Fibroblast of lung (primary cell): ENCODE results near the gene ATP10B. TPM values are rescaled to one million over a fixed set of nuclear protein-coding genes. Genes with fewer than 3 reads are reported as not detected.

Experiments used
- DNase-seq, 2 donors: peaks; one replicate each; pipeline versions ENCODE4 v3.0.0 to v3.0.0-alpha.2; 2010; ENCODE audit warnings: low read depth in 2 of 2
- H2AFZ ChIP-seq: 2 replicates; pipeline ENCODE4 v1.5.1; 2012; ENCODE audit warnings: low read length, control low read depth, inconsistent platforms
- H3K27ac ChIP-seq: 2 replicates; pipeline ENCODE4 v1.5.1; 2011; ENCODE audit warnings: low read length, control low read depth; ENCODE audit not compliant: insufficient read depth
- H3K27me3 ChIP-seq: 2 replicates; pipeline ENCODE4 v1.5.1; 2011; ENCODE audit warnings: mild to moderate bottlenecking, low read length; ENCODE audit not compliant: control insufficient read depth, insufficient read depth
- H3K36me3 ChIP-seq: 2 replicates; pipeline ENCODE4 v1.5.1; 2011; ENCODE audit warnings: low read length; ENCODE audit not compliant: control insufficient read depth, insufficient read depth
- H3K4me1 ChIP-seq: 2 replicates; pipeline ENCODE4 v1.5.1; 2011; ENCODE audit warnings: low read length; ENCODE audit not compliant: control insufficient read depth, insufficient read depth; ENCODE audit errors: extremely low read depth
- H3K4me2 ChIP-seq: 2 replicates; pipeline ENCODE4 v1.5.1; 2011; ENCODE audit warnings: low read length, control low read depth; ENCODE audit not compliant: insufficient read depth; ENCODE audit errors: extremely low read depth
- H3K4me3 ChIP-seq, 4 experiments: fragments of 200-600 bp in 1 of 4; sonication (generic) in 1 of 4; replicated peaks in 1 of 4; 2 replicates each; pipeline ENCODE4 v1.5.1; 2011 to 2016; ENCODE audit warnings: low read length in 4 of 4, low read depth in 3 of 4, mild to moderate bottlenecking in 3 of 4, control low read depth in 2 of 4, inconsistent platforms in 1 of 4, mixed read lengths in 1 of 4; ENCODE audit not compliant: insufficient read depth in 1 of 4; ENCODE audit errors: control extremely low read depth in 1 of 4
- H3K79me2 ChIP-seq: 2 replicates; pipeline ENCODE4 v1.5.1; 2012; ENCODE audit warnings: mild to moderate bottlenecking, low read length, inconsistent platforms; ENCODE audit not compliant: control insufficient read depth, insufficient read depth
- H3K9ac ChIP-seq: 2 replicates; pipeline ENCODE4 v1.5.1; 2011; ENCODE audit warnings: mild to moderate bottlenecking, low read length, control low read depth; ENCODE audit not compliant: insufficient read depth
- H3K9me3 ChIP-seq: 2 replicates; pipeline ENCODE4 v1.5.1; 2012; ENCODE audit warnings: low read depth, low read length; ENCODE audit not compliant: control insufficient read depth, insufficient read depth
- H4K20me1 ChIP-seq: 2 replicates; pipeline ENCODE4 v1.5.1; 2011; ENCODE audit warnings: low read length; ENCODE audit not compliant: control insufficient read depth, insufficient read depth; ENCODE audit errors: extremely low read depth
- CTCF ChIP-seq, 2 donors: IDR thresholded peaks in 1 of 2; conservative IDR thresholded peaks in 1 of 2; 1 replicate in 1 of 2; 2 replicates in 1 of 2; pipeline ENCODE4 v1.5.1; 2011 to 2012; ENCODE audit warnings: low read length in 2 of 2, control low read depth in 1 of 2, inconsistent platforms in 1 of 2, low read depth in 1 of 2, mild to moderate bottlenecking in 1 of 2
- EZH2 ChIP-seq: IDR thresholded peaks from 2 replicates; pipeline ENCODE4 v1.5.1; 2012; ENCODE audit warnings: low read length, control low read depth, mild to moderate bottlenecking; ENCODE audit errors: missing control alignments
- polyA plus RNA-seq, 2 donors: library from polyadenylated mRNA; depleted of rRNA in 1 of 2; stranded (reverse) in 1 of 2; unstranded in 1 of 2; fragments of >200 nt; gene quantifications; 2 replicates each; pipeline ENCODE4 v1.2.1, GENCODE V29; 2011 to 2012; ENCODE audit warnings: missing spikeins in 1 of 2
- total RNA-seq: library from RNA; depleted of rRNA; stranded (reverse); fragments of >200 nt; gene quantifications from 2 replicates; pipeline ENCODE4 v1.2.1, GENCODE V29; 2014

The ATP10B gene
- total and polyA plus RNA-seq, 2 donors (not counting 1 experiment from before 2014, with no cell fraction given), result not detected

GRCh38 chr5:160693831-160694465 is 158.1 kb downstream of the ATP10B start:
- Histone ChIP-seq H3K4me3 (no peak overlapping the region), H3K79me2 (no peaks in the 10 kb centered on the region), H3K27ac (no peak overlapping the region), H4K20me1 (no peaks in the 10 kb centered on the region), H3K4me2 (no peak overlapping the region), H3K36me3 (no peaks in the 10 kb centered on the region), H3K9me3 (no peaks in the 10 kb centered on the region), H3K27me3 (no peaks in the 10 kb centered on the region), H3K9ac (no peak overlapping the region), H3K4me1 (no peaks in the 10 kb centered on the region), H2AFZ (no peak overlapping the region)
- no peak for TF ChIP-seq CTCF (conservative IDR thresholded peaks at IDR 0.05 in 1 of 2, IDR thresholded peaks at IDR 0.05 in 1 of 2; ENCODE audit: low read depth in 1 of 2, low read length in 2 of 2)
- no peak for DNase-seq

- H3K4me1 ChIP-seq, result no peaks in the 10 kb centered on the region
- no peak overlapping the region for H3K27ac ChIP-seq
- no peaks in the 10 kb centered on the region for H3K9me3 ChIP-seq
- H4K20me1 ChIP-seq, result no peaks in the 10 kb centered on the region
- no peak for DNase-seq
- H3K27me3 ChIP-seq, result no peaks in the 10 kb centered on the region
- no peak for TF ChIP-seq EZH2
- no peak for TF ChIP-seq CTCF (conservative IDR thresholded peaks at IDR 0.05 in 1 of 2, IDR thresholded peaks at IDR 0.05 in 1 of 2; ENCODE audit: low read depth in 1 of 2, low read length in 2 of 2)
- no peak overlapping the region for H2AFZ ChIP-seq
- H3K36me3 ChIP-seq, result no peaks in the 10 kb centered on the region
- H3K4me2 ChIP-seq, result no peak overlapping the region
- no peaks in the 10 kb centered on the region for H3K79me2 ChIP-seq
- H3K9ac ChIP-seq, result no peak overlapping the region
- H3K4me3 ChIP-seq, result no peak overlapping the region
These were observed 159.7 kb downstream of the ATP10B start for GRCh38 chr5:160692271-160692670.

GRCh38 chr5:160685695-160686094 is 166.3 kb downstream of the ATP10B start:
- H3K27me3 ChIP-seq, result no peaks in the 10 kb centered on the region
- no peaks in the 10 kb centered on the region for H3K4me1 ChIP-seq
- TF ChIP-seq EZH2 (no peak), CTCF (conservative IDR thresholded peaks at IDR 0.05 in 1 of 2, IDR thresholded peaks at IDR 0.05 in 1 of 2; ENCODE audit: low read depth in 1 of 2, low read length in 2 of 2) (no peak)
- H3K27ac ChIP-seq, result no peak overlapping the region
- DNase-seq, result no peak
- no peak overlapping the region for H3K4me3 ChIP-seq
- no peaks in the 10 kb centered on the region for H3K36me3 ChIP-seq
- H2AFZ ChIP-seq, result no peak overlapping the region
- H3K9ac ChIP-seq, result no peak overlapping the region
- no peaks in the 10 kb centered on the region for H4K20me1 ChIP-seq
- no peaks in the 10 kb centered on the region for H3K9me3 ChIP-seq
- no peaks in the 10 kb centered on the region for H3K79me2 ChIP-seq
- H3K4me2 ChIP-seq, result no peak overlapping the region
